Bronchial epithelial cell (primary cell): ENCODE results near the gene SDCCAG8. TPM values are rescaled to one million over a fixed set of nuclear protein-coding genes. Genes with fewer than 3 reads are reported as not detected.

ENCODE experiments used
- DNase-seq: peaks from one replicate; pipeline ENCODE4 v3.0.0-alpha.2; 2010; ENCODE audit warnings: low read depth
- FAIRE-seq: peaks from 2 replicates; lab custom pipeline; 2011; peaks lifted over from hg19 to GRCh38; lab: Jason Lieb, UNC
- H3K27me3 ChIP-seq: 2 replicates; pipeline ENCODE4 v1.5.1; 2011; ENCODE audit warnings: low read length; ENCODE audit not compliant: control insufficient read depth, insufficient read depth
- H3K36me3 ChIP-seq: 2 replicates; pipeline ENCODE4 v1.5.1; 2011; ENCODE audit warnings: low read length; ENCODE audit not compliant: control insufficient read depth, insufficient read depth
- H3K4me3 ChIP-seq: 2 replicates; pipeline ENCODE4 v1.5.1; 2011; ENCODE audit warnings: mild to moderate bottlenecking, low read depth, low read length, control low read depth
- CTCF ChIP-seq: IDR thresholded peaks from 2 replicates; pipeline ENCODE4 v1.5.1; 2011; ENCODE audit warnings: mild to moderate bottlenecking, moderate library complexity, low read length, control low read depth, inconsistent platforms; ENCODE audit not compliant: insufficient read depth, severe bottlenecking
- total RNA-seq: library from RNA; depleted of rRNA; stranded (reverse); fragments of >200 nt; gene quantifications from 2 replicates; pipeline ENCODE4 v1.2.1, GENCODE V29; 2014

SDCCAG8 gene
- total RNA-seq, 1 donor from 2014 or later, result 32.4 TPM

GRCh38 chr1:243526180-243526579 lies 270.3 kb downstream of the SDCCAG8 start:
- Histone ChIP-seq H3K27me3 (no peaks in the 10 kb centered on the region), H3K36me3 (no peaks in the 10 kb centered on the region), H3K4me3 (no peak overlapping the region)
- FAIRE-seq (no peak), DNase-seq (no peak)
- TF ChIP-seq CTCF, result no peak

GRCh38 chr1:243528459-243529121 lies 272.7 kb downstream of the SDCCAG8 start:
- Histone ChIP-seq H3K4me3 (no peak overlapping the region), H3K27me3 (no peaks in the 10 kb centered on the region), H3K36me3 (no peaks in the 10 kb centered on the region)
- DNase-seq (no peak), FAIRE-seq (no peak)
- no peak for TF ChIP-seq CTCF

GRCh38 chr1:243529512-243529911 lies 273.7 kb downstream of the SDCCAG8 start:
- no peak for TF ChIP-seq CTCF
- Histone ChIP-seq H3K4me3 (no peak overlapping the region), H3K27me3 (no peaks in the 10 kb centered on the region), H3K36me3 (no peaks in the 10 kb centered on the region)
- FAIRE-seq, result no peak
- DNase-seq, result no peak

GRCh38 chr1:243535014-243535413 lies 279.2 kb downstream of the SDCCAG8 start:
- no peak overlapping the region for H3K4me3 ChIP-seq
- TF ChIP-seq CTCF, result no peak
- FAIRE-seq, result no peak
- no peaks in the 10 kb centered on the region for H3K27me3 ChIP-seq
- no peak for DNase-seq
- no peaks in the 10 kb centered on the region for H3K36me3 ChIP-seq

GRCh38 chr1:243539636-243540035 lies 283.8 kb downstream of the SDCCAG8 start:
- no peak for TF ChIP-seq CTCF
- FAIRE-seq, result no peak

More at GRCh38 chr1:243539636-243540035, 283.8 kb downstream of the SDCCAG8 start:
- Histone ChIP-seq H3K4me3 (no peak overlapping the region), H3K36me3 (no peaks in the 10 kb centered on the region), H3K27me3 (no peaks in the 10 kb centered on the region)
- no peak for DNase-seq
